GM15510 (cell line): ENCODE measurements around the gene AIM2.

ENCODE experiments used
- POLR2A ChIP-seq: IDR thresholded peaks from 3 replicates; pipeline ENCODE4 v1.6.1; 2011; ENCODE audit warnings: borderline replicate concordance; ENCODE audit not compliant: insufficient read length; ENCODE audit errors: extremely low read depth

Gene AIM2, protein sequence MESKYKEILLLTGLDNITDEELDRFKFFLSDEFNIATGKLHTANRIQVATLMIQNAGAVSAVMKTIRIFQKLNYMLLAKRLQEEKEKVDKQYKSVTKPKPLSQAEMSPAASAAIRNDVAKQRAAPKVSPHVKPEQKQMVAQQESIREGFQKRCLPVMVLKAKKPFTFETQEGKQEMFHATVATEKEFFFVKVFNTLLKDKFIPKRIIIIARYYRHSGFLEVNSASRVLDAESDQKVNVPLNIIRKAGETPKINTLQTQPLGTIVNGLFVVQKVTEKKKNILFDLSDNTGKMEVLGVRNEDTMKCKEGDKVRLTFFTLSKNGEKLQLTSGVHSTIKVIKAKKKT

GRCh38 chr1:159076438-159077119 lies at the start of gene AIM2:
Gene AIM2 (minus strand): TSS chr1:159076766. CDS start chr1:159073499, 3,267 bp downstream.
- TF ChIP-seq POLR2A: peak; percentile 60

DNA sequence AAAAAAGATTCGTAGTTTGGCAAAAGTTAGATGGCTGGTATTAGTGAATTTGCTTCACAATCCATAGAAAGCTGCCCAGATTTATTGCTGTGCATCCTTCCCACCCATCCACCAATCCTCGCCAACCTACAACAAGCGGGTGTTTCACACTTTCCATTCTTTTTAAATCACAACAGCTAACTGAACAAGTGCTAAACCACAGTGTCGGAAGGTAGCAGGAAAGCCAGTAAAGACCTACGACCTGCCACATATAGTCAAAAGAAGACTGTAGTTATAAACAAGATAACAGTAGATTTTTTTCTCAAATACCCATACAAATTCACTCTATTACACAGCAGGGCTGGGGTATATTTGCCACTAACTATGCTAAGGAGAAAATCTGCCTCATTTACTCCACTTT lies 47.0 kb upstream of the AIM2 start:
- no peak for TF ChIP-seq POLR2A

GRCh38 chr1:159122005-159122621 lies 45.5 kb upstream of the AIM2 start:
- no peak for TF ChIP-seq POLR2A

GRCh38 chr1:159121526-159121925 lies 45.0 kb upstream of the AIM2 start:
- no peak for TF ChIP-seq POLR2A

GRCh38 chr1:159120317-159120716 lies 43.8 kb upstream of the AIM2 start:
- TF ChIP-seq POLR2A: no peak

DNA sequence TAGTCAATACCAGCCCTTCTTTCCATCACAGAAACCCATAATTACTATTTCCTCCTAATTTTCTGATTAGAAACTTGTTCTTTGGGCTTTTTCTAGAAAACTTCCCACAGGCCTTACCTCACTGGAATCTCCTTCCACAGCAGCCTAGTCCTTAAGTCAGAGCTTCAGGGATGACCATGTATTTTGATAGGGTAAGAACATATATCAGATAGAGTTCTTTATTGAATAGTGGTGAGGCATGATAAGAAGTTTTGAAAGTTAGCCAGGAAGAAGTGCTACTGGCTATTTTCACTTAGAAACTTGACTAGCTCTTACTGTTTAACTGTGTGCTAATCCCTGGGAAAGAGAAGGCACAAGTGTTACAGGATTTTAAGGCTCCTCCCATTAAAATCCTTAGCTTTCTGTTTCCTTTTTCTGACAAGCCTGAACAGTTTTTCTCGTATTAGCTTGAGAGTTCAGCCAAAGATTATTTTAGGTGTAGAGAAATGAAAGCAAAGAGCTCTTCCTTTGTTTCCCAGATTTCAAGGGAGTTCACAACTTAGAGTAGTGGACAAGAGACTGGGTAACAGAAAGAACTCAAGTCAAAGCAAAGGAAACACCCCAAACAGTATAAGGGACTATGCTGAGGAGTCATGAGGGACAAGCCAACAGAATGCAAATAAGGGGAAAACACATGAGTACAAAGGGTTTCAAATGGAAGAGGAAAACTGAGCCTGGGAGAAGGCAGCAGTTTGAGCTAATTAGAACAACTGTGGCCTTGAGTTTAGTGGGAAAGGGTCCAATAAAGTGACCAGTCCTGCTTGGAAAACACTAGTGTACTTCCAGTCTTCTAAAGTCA lies 37.2 kb upstream of the AIM2 start:
- TF ChIP-seq POLR2A: no peak

GRCh38 chr1:159100589-159100988 lies 24.0 kb upstream of the AIM2 start:
- TF ChIP-seq POLR2A: no peak

GRCh38 chr1:159098596-159098995 lies 22.0 kb upstream of the AIM2 start:
- TF ChIP-seq POLR2A: no peak

DNA sequence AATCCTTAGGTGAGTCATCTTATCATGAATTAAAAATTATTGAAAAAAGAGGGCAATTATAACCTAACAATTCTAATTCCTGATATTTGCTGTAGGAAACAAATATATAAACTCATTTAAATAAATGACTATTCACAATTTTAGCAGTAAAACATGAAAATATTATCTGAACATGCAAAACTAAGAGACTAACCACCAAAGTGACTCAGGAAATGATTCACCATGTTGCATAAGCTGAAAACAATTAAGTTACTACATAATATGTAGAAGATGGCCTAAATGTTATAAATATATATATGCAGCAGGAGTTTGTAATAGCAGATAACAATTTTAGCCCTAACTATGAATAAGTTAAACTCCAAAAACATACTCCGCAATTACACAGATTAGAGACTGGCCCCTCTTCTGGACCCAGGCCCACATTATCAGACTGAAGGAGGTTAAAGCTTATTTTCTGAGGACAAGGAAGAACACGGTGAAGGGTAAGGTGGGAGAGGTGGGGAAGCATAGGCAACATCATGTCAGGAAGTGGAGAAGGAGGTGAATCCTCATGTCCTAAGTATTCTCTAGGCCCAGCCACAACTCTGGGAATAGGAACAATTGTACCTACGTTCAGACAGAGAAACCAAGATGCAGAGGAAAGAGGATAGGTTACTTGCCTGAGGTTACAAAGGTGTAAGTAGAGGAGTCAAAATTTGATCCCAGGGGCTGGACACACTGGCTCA lies 15.6 kb upstream of the AIM2 start:
- no peak for TF ChIP-seq POLR2A

GRCh38 chr1:159091607-159092031 lies 15.1 kb upstream of the AIM2 start:
- no peak for TF ChIP-seq POLR2A

DNA sequence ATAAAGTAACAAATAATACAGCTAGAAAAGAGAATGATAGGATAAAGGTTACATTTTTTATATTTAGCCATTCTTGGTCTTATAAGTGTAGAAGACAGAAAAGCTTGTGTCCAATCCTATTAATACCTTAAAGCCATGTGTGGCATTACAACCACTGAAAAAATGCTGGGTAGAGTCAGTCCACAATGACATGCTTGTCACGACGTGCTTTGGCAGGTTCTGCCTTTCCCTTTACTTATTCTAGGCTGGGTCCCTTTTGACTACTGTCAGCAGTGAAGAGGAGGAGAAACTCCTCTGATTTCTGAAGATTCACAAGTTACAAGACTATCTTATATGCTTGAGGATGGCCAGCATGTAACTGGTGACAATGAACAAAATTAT lies 14.6 kb upstream of the AIM2 start:
- no peak for TF ChIP-seq POLR2A

DNA sequence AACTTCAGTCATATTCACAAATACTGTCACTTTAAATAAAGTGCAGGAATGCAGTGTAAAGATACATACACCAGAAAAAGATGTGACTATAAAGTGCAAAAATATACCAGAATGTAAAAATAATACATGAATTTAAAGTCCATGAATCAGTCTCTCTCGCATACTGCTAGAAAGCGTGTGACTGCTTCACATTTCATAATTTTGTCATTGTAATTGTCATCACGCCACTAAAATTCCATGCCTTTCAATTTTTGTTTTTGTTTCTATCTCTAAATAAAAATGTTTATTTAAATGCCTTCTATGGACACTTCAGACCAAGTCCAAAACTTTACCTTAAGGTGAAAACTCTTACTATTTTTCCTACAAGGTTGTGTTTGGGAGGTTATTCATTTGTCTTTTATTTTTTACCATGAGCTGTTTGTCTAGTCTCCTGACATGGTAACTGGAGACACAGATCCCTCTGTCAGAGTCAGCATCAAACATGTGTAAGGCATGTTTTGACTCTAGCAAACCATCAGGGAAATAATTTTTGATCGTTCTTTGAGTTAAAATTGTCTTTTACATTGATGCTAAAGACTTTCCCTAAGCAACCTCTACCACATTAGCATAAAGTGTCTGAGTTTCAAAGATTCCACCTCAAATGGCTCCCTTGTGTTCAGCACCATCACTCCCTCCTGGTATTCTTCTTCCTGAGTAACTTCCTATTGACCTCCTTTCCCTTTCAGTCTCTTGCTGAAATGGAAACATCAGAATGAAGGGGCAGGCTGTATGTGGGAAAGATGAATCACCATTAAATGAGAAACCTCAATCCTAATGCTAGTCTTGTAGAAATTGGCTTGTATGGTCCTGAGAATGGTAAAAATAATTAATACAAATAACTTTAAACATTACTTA lies 14.0 kb upstream of the AIM2 start:
- TF ChIP-seq POLR2A: no peak

DNA sequence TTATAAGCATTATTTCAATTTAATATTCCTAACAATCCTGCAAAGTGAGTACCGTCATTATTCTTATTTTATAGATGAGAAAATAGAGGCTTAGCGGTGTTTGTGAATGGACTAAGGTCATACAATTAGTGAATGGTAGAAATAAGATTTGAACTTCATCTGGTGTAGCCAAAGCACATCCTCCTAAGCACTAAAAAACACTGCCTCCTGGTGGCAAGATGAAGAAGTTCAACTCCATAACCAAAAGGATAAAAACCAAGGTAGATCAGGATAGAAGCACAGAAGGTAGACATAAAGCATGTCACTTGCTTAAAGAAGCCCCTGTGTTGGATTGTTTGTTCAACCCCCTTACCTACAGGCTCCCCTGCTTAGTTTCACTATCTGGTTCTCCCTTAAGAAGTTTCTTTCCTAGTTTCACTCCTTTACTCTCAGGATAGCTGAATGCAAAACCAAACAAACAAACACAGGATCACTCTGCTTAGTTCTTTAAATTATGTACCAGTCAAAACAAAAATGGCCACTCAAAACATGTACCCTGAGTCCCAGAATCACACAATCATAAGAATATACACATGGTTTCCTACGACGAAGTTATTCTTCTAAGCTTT lies 12.7 kb upstream of the AIM2 start:
- no peak for TF ChIP-seq POLR2A
